Endothelial cell of umbilical vein (primary cell): Measurements from ENCODE around the gene PLEKHH1. TPM values are rescaled to one million over a fixed set of nuclear protein-coding genes. Genes with fewer than 3 reads are reported as not detected.

Experiments used
- BruUV-seq: library from RNA; stranded (reverse); fragments of 400-500 nt; replicated peaks from 2 replicates; lab custom pipeline; 2021; lab: Mats Ljungman, UMichigan
- CTCF ChIA-PET: fragments of 300-600, 350-600 bp; sonication (Branson Sonifier 250); formaldehyde crosslinking; loops from one replicate; lab custom pipeline; 2021; ENCODE audit warnings: antibody characterized with exemption, inconsistent platforms; lab: Charles Lee
- POLR2A ChIA-PET: fragments of 300-600, 350-600 bp; sonication (Branson Sonifier 250); formaldehyde crosslinking; loops from one replicate; lab custom pipeline; 2021; ENCODE audit warnings: antibody characterized with exemption, inconsistent platforms; lab: Charles Lee
- DNase-seq: peaks from one replicate; pipeline ENCODE4 v3.0.0-alpha.2; 2011; ENCODE audit warnings: low read depth, low spot score
- FAIRE-seq: peaks from 2 replicates; lab custom pipeline; 2011; peaks lifted over from hg19 to GRCh38; lab: Jason Lieb, UNC
- H2AFZ ChIP-seq: 2 replicates; pipeline ENCODE4 v1.6.0; 2012; ENCODE audit warnings: low read depth, low read length, control low read depth, inconsistent platforms
- H3K27ac ChIP-seq: 2 replicates; pipeline ENCODE4 v1.5.1; 2011; ENCODE audit warnings: low read depth, mild to moderate bottlenecking, control low read depth, low read length, moderate library complexity; ENCODE audit not compliant: insufficient read depth
- H3K27me3 ChIP-seq, 2 experiments: 2 replicates each; pipeline versions ENCODE4 v1.6.0 to v1.6.1; 2011; ENCODE audit warnings: low read length in 2 of 2, mixed read lengths in 1 of 2; ENCODE audit not compliant: control insufficient read depth in 2 of 2, insufficient read depth in 2 of 2
- H3K36me3 ChIP-seq, 2 experiments: 2 replicates in 1 of 2; 3 replicates in 1 of 2; pipeline ENCODE4 v1.5.1; 2011; ENCODE audit warnings: low read length in 2 of 2, mild to moderate bottlenecking in 1 of 2, moderate library complexity in 1 of 2; ENCODE audit not compliant: control insufficient read depth in 2 of 2, insufficient read depth in 2 of 2; ENCODE audit errors: extremely low read depth in 1 of 2
- H3K4me1 ChIP-seq: 3 replicates; pipeline ENCODE4 v1.5.1; 2011; ENCODE audit warnings: mild to moderate bottlenecking, low read length; ENCODE audit not compliant: control insufficient read depth, insufficient read depth; ENCODE audit errors: extremely low read depth
- H3K4me2 ChIP-seq: 2 replicates; pipeline ENCODE4 v1.6.1; 2011; ENCODE audit warnings: low read length, control low read depth, mixed read lengths; ENCODE audit not compliant: insufficient read depth
- H3K4me3 ChIP-seq, 3 experiments: fragments of 200-600 bp in 1 of 3; sonication (generic), shearing (Covaris generic) in 1 of 3; replicated peaks in 1 of 3; 2 replicates each; pipeline ENCODE4 v1.5.1; 2011 to 2016; ENCODE audit warnings: control low read depth in 3 of 3, low read length in 3 of 3, mild to moderate bottlenecking in 2 of 3, inconsistent platforms in 1 of 3, low read depth in 1 of 3, moderate library complexity in 1 of 3; ENCODE audit not compliant: insufficient read depth in 1 of 3
- H3K79me2 ChIP-seq: 2 replicates; pipeline ENCODE4 v1.6.0; 2012; ENCODE audit warnings: low read length, inconsistent platforms; ENCODE audit not compliant: control insufficient read depth, insufficient read depth
- H3K9ac ChIP-seq: replicated peaks from 2 replicates; pipeline ENCODE3; 2011; ENCODE audit warnings: low read length, control low read depth; ENCODE audit not compliant: insufficient read depth; ENCODE audit errors: extremely low read depth
- H3K9me1 ChIP-seq: replicated peaks from 3 replicates; pipeline ENCODE4 v1.6.0; 2011; ENCODE audit warnings: mild to moderate bottlenecking, low read length; ENCODE audit not compliant: control insufficient read depth, insufficient read depth; ENCODE audit errors: extremely low read depth
- H3K9me3 ChIP-seq: replicated peaks from 2 replicates; pipeline ENCODE4 v1.5.1; 2012; ENCODE audit warnings: low read length, inconsistent platforms; ENCODE audit not compliant: control insufficient read depth, insufficient read depth
- H4K20me1 ChIP-seq: replicated peaks from 2 replicates; pipeline ENCODE3; 2011; ENCODE audit warnings: mild to moderate bottlenecking, low read length; ENCODE audit not compliant: control insufficient read depth, insufficient read depth; ENCODE audit errors: extremely low read depth
- EZH2 ChIP-seq: IDR thresholded peaks from 2 replicates; pipeline ENCODE4 v1.6.1; 2012; ENCODE audit warnings: borderline replicate concordance, low read depth, mild to moderate bottlenecking, moderate library complexity, low read length, inconsistent platforms; ENCODE audit not compliant: severe bottlenecking
- FOS ChIP-seq: IDR thresholded peaks from 2 replicates; pipeline ENCODE4 v1.6.1; 2011; ENCODE audit warnings: mild to moderate bottlenecking, low read length, moderate library complexity, borderline replicate concordance; ENCODE audit not compliant: insufficient read depth
- GATA2 ChIP-seq: IDR thresholded peaks from 2 replicates; pipeline ENCODE4 v1.7.0; 2011; ENCODE audit warnings: low read depth, mild to moderate bottlenecking, moderate library complexity, mixed read lengths, low read length; ENCODE audit not compliant: insufficient read length, insufficient read depth
- JUN ChIP-seq: IDR thresholded peaks from 2 replicates; pipeline ENCODE4 v1.6.1; 2011; ENCODE audit warnings: borderline replicate concordance, low read depth; ENCODE audit not compliant: insufficient read length, insufficient read depth
- MYC ChIP-seq: IDR thresholded peaks from one replicate; pipeline ENCODE4 v1.6.1; 2011; ENCODE audit warnings: mild to moderate bottlenecking, low read depth, low read length
- dilution Hi-C: fragments of 300-500 bp; cut with MboI; formaldehyde crosslinking; loops from one replicate; pipeline ENCODE4 v1.15.0; 2019; ENCODE audit warnings: low sequenced_read_pairs; ENCODE audit not compliant: extremely low pct_ligation_motif_present
- intact Hi-C: fragments of 100-400 bp; cut with micrococcal nuclease; formaldehyde crosslinking; loops from one replicate; pipeline ENCODE4 v1.10.0; 2022
- polyA plus RNA-seq, 4 experiments: library from polyadenylated mRNA; depleted of rRNA in 3 of 4; stranded (reverse) in 3 of 4; unstranded in 1 of 4; fragments of >200 nt; gene quantifications; 2 replicates each; pipeline versions ENCODE4 v1.2.1 to v1.2.3, GENCODE V29; 2011 to 2012; ENCODE audit warnings: missing spikeins in 1 of 4
- total RNA-seq: library from RNA; stranded (reverse); gene quantifications from 2 replicates; pipeline ENCODE4 v1.2.3, GENCODE V29; 2021
- TF ChIP-seq, protein P1 (sequence below), 2 donors: IDR thresholded peaks; 1 replicate in 1 of 2; 2 replicates in 1 of 2; pipeline ENCODE4 v1.5.1; 2011; ENCODE audit warnings: low read length in 2 of 2, mild to moderate bottlenecking in 2 of 2, moderate library complexity in 2 of 2, control low read depth in 1 of 2, inconsistent platforms in 1 of 2, low read depth in 1 of 2; ENCODE audit not compliant: insufficient read depth in 1 of 2; ENCODE audit errors: extremely low read depth in 1 of 2

Gene PLEKHH1
- total and polyA plus RNA-seq, 2 donors (not counting 3 experiments of a cell fraction or from before 2014, with no cell fraction given) = 0.17 to 0.71 TPM

DNA sequence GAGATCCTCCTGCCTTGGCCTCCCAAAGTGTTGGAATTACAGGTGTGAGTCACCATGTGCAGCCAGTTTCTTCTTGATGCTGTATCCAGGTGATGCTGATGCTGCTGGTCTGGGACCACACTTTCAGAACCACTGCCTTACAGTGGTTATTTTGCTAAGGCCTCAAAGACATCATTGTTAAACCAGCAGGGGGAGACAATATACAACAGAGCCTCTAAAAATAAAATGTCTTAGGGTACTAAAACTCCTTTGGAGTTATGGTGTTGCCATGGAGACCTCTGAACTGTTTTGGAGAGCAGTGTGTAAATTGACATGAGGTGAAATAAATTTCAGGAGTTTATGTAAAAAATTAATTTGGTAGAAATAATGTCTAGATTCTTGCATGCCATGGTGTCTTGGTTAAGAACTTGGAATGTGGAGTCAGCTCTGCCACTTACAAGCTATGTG lies 85.5 kb downstream of the PLEKHH1 start:
- Histone ChIP-seq H3K27me3 (peaks cover 5 to 7% of the 10 kb centered on the region in 2 experiments), H3K36me3 (no peaks in the 10 kb centered on the region), H3K79me2 (no peaks in the 10 kb centered on the region), H3K4me3 (no peak overlapping the region), H3K9me3 (no peaks in the 10 kb centered on the region), H3K4me2 (no peak overlapping the region), H3K9ac (peak overlapping the region; percentile 81), H3K27ac (peak overlapping the region; percentile 71), H4K20me1 (no peaks in the 10 kb centered on the region), H3K9me1 (no peaks in the 10 kb centered on the region), H2AFZ (no peak overlapping the region), H3K4me1 (peaks cover 28% of the 10 kb centered on the region)
- peak; percentile 88 for FAIRE-seq
- dilution Hi-C loops (no loop called here), intact Hi-C loops (loop anchor here (1.0 kb wide), 6 partner anchors 18 to 191 kb away; partner anchors contain the start of genes PIGH and RDH11)
- ChIA-PET CTCF (interaction anchor here (0.6 to 6.0 kb wide), 27 partner anchors 9 to 223 kb away, joined by 3 to 437 read pairs (median 5); partner anchors contain the start of genes PIGH, RDH11, RDH12 and VTI1B), POLR2A (no interaction called here)
- DNase-seq = peak; percentile 82
- TF ChIP-seq, protein P1, sequence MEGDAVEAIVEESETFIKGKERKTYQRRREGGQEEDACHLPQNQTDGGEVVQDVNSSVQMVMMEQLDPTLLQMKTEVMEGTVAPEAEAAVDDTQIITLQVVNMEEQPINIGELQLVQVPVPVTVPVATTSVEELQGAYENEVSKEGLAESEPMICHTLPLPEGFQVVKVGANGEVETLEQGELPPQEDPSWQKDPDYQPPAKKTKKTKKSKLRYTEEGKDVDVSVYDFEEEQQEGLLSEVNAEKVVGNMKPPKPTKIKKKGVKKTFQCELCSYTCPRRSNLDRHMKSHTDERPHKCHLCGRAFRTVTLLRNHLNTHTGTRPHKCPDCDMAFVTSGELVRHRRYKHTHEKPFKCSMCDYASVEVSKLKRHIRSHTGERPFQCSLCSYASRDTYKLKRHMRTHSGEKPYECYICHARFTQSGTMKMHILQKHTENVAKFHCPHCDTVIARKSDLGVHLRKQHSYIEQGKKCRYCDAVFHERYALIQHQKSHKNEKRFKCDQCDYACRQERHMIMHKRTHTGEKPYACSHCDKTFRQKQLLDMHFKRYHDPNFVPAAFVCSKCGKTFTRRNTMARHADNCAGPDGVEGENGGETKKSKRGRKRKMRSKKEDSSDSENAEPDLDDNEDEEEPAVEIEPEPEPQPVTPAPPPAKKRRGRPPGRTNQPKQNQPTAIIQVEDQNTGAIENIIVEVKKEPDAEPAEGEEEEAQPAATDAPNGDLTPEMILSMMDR (IDR thresholded peaks at IDR 0.05; ENCODE audit: extremely low read depth in 1 of 2, insufficient read depth in 1 of 2, low read depth in 1 of 2, low read length in 2 of 2) = peak; percentile 54 to 55
- TF ChIP-seq GATA2 = no peak
- no peak for TF ChIP-seq JUN
- TF ChIP-seq MYC = no peak
- TF ChIP-seq FOS = no peak
- no peak for TF ChIP-seq EZH2
- BruUV-seq = no TSS peak
